ENCODE data around the gene CACNB3.

The CACNB3 gene

DNA sequence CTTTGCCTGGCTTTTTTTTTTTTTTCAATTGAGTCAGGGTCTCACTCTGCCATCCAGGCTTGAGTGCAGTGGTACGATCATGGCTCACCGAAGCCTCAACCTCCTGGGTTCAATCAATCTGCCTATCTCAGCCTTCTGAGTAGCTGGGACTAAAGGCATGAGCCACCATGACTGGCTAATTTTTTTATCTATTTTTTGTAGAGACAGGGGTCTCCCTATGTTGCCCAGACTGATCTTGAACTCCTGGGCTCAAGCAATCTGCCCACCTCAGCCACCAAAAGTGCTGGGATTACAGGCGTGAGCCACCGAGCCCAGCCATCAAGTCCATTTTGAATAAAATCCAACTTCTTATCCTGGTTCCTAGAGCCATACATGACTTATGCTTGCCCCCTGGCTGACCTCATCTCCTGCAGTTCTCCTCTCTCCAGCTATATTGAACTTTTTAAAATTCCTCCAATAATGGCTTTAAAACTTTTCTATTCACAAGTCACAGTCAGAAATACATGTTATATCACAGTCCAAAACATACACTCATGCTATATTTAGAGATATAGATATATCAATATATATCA is 57.7 kb downstream of the CACNB3 start:
- in situ Hi-C loops (cut with HindIII; ENCODE audit: low pct_unique_long_range_greater_than_20kb, low sequenced_read_pairs), result no loop called here
- TF ChIP-seq JUND (IDR thresholded peaks at IDR 0.05; ENCODE audit: low read depth), result no peak
- DNase-seq (ENCODE audit: low read depth in 1 of 2, low spot score in 1 of 2), result no peak
